ENCODE data around the gene LRRC27.

Gene LRRC27

DNA sequence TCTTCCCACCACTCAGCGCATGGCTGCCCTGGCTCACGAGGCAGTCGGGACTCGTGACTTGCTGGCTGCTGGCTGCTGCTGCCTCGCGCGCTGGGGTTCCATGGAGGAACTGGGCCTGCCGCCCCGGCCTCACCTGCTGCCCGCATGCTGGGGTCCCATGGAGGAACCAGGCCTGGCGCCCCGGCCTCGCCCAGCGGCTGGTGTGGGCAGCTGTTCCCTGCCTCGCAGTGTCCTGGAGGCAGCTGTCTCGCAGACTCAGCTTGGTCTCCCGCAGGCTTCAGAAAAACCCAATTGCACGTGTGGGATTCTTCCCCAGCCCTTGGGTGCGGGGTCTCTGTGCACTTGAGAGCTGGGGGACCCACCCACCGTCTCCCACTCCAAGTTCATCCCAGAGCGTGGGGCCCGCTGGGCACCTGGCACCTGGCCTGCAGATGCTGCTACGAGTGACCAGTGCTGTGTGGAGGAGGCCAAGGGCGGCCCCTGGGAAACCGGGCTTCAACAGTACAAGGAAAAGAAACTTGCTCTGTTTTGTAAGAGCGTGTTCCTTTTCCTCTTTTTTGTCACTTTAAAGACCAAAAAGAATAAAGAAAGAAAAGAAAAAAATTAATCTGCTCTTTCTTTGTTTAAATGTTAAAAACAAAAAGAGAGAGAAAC, 85.4 kb downstream of the LRRC27 start:
- no peak for DNase-seq

DNA sequence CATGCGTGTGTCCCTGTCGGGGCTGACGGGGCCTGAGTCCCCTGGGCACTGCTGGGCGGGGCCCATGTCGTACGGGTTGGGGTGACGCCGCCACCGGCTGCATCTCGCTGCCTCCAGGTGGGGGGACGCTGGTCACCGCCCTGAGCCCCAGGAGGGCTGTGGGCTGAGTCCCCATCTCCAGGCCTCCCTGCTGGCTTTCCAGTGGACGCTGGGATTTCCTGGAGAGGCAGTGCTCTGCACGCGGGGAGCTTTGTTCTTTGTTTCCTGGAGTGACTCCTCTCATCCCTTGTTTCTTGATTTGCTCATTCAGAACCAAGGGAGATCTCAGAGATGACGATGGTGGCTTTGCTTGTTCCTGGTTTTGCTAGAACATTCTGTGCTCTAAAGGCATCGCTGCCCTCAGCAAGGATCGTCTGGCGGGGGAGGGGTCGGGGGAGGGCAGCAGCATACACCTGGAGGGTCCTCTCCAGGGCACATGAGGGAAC, 86.0 kb downstream of the LRRC27 start:
- DNase-seq, result no peak

DNA sequence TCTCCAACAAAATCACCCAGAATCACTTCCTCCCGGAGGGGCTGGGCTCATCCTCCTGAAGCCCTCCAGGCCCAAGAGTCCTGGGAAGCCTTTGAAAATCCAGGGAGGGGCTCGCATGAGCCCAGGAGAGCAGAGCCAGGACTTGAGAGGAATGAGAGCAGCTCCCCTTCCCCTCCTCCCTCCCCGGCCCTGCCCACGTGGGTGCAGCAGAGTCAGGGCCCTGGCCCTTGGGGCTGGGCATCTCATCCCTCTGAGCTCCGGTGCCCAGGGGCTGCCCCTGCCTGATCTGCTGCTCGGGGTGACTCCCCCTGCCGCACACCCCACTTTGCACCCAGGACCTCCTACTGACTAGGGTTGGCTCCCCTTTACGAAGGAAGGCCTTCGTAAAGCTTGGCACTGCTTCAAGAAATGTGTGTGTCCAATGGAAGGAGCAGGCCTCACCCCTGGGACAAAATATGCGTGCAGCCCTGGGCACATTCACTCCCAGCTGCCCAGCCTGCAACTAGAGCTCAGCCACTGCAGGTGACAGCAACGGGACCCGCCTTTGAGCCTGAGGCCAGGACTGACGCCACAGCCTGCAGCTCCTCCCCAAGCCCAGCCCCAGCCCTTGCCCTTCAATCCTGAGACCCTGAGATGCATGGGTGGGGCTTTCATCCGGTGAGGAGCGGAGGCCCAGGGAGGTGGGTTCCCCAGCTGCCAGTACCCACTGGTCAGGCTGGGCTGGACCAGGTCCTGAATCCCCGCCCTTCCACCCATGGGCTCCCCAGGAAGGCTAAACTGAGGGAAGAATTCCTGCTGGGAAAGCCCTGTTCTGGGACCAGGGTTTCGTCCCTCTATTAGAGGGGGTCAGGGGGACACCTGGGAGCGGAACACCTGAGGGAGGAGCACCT, 86.8 kb downstream of the LRRC27 start:
- peak in 1 of 2 experiments; percentile 2 for DNase-seq

DNA sequence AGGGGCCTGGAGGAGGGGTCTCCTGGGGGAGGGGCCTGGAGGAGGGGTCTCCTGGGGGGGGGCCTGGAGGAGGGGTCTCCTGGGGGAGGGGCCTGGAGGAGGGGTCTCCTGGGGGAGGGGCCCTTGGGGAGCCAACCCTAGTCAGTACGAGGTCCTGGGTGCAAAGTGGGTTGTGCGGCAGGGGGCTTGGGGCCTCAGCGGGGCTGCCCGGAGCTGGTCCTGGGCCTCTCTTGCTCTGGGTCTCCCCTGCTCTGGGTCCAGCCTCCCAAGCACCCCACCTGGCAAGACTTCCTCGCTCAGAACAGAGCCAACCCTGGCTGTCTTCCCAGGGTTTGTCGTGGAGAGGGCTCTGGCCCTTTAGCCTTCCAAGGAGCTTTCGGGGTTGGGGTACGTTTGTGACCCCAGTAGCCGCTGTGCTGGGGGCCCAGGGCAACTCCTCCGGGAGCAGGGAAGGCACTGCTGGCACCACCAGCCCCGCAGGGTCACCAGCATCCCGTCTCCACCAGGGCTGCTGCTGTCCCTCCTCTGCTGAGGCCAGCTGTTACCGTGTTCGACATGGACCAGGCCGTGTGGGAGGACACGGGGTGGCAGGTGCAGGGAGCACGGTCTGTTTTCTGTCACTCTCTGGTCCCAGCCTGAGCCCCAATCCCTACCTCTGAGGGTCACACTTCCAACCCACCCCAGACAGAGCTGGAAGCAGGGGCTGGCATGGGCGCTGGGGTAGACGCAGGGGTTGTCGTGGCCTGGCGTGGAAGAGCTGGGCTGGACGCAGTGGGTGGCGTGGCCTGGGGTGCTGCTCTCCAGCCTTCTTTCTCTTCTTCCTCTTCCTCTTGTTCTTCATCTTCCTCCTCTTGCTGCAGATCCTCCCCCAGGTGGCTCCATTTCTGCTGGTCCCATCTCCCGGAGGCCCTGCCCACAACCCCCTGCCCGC, 87.8 kb downstream of the LRRC27 start:
- DNase-seq, result no peak

DNA sequence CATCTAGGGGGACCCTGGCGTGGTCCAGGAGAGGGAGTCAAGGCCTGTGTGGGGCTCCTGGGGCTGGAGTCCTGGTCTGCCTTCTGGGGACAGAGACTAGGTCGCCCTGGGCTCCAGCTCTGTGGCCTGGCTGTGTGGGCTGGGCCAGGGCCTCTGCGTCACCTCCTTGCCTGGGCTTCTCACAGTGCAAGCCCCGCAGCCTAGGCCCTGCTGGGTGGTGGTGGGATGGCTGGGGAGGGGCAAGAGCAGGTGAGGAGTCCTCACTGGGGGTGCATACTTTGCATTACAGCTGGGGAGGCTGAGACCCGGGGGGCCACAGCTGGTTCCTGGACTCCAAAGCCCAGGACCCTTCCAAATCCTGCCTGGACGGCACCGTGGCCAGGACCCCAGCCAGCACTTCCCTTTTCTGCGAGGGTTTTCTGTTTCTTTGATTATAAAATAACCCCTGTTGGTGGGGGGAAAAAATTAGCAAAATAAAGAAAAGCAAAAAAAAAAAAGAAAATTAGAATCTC, 88.5 kb downstream of the LRRC27 start:
- DNase-seq, result peak; percentile 39 to 41

DNA sequence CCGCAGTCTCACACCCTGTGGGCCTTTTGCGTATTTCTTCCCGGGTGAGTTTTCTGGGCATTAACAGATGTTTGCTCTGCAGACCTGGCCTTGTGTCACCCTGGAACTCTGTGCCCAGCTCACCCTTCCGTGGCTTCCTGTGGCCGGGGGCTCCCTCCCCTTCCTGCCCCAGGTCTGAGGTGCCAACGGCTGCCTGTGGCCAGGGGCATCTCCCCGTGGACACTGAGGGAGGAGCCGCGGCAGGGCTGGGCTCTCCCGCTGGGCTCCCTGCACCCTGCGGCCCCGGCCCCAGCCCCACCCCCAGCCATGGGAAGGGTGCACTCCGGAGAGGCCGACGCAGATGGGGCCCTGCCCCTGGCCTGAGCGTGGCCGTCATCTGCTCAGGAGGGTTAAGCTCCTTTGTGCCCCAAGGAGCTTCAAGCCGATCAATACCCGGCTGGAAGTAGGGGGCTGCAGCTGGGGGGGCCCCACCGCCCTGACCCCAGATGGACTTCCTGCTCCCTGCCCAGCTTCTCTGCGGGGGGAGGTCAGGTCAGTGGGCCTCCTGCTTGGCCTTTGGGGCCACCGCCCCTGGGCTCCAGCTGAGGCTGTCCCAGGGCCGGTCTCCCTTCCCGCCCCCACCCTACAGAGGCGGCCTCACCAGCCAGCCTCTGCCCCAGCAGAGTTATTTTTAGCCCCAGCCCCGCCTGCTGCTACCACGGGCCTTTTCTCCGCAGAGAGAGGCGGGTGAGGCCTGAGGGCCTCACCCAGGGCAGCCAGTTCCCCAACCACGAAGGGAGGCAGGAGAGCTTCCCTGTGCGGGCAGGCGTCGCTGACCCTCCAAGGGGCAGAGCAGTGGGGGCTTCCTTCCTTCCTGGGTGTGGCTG, 89.2 kb downstream of the LRRC27 start:
- peak; percentile 80 to 87 for DNase-seq

DNA sequence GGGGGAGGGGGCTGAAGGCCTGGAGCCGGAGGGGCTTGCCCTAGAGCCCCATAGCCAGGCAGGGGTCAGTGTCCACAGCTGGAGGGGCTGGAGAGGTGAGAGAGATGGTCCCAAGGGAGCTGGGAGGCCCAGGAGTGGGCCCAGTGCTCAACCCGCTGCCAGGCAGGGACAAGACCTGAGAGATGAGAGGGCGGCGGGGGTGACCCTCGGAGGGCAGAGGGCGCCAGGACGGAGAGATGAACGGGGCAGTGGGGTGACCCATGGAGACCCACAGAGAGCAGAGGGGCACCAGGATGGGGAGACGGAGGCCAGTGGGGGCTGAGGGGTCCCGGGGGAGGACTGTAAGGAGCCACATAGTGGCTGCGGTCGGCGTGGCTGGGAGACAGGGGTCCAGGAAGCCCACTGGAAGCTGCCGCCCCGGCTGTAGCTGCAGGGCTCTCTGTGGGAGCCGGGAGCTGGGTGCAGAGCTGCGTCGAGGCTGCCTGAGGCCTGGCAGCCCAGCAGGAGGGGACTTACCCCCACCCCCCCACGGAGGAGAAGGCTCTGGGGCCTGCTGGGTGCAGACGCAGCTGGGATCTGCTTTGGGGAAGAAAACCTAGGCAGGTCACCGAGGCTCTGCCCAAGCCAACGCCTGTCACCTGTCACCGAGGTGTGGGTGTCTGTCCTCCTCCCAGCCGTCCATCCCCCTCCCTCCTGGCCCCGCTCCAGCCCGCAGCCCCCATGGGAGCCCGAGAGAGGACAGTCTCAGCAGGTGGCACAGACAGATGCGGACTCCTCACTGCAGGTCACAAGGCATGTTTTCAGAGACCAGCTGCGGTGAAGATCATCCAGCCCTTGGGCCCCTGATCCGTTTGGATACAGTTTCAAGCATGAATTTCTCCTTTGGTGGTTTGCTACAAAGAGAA, 90.1 kb downstream of the LRRC27 start:
- no peak for DNase-seq

DNA sequence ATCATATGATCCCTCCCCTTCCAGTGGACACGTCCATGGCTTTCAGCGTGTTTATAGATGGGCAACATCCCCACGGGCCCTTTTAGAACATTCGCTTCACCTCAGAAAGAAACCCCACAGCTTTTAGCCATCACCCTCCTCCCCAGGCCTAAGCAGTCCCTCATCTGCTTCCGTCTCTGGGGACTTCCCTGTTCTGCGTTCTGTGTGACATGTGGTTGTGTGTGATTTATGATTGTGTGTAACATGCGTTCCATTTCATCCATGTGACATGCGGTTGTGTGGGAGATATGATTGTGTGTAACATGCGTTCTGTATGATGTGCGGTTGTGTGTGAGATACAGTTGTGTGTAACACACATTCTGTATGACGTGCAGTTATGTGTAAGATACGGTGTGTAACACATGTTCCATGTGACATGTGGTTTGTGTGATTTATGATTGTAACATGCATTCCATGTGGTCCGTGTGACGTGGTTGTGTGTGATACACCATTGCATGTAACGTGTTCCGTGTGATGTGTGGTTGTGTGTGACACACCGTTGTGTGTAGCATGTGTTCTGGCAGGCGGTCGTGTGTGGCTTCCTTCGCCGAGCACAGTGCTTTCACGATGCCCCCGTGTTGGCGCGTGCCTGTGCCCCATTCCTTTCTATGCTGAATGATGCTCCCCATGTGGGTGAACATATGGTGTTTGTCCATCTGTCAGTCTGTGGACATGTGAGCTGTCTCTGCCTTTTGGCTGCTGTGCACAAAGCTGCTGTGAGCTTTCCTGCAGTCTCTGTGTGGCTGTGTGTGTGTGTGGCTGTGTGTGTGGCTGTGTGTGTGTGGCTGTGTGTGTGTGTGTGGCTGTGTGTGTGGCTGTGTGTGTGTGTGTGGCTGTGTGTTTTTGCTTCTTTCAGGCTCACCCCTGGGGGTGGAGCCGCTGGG, 91.2 kb downstream of the LRRC27 start:
- peak in 1 of 2 experiments; percentile 4 for DNase-seq

DNA sequence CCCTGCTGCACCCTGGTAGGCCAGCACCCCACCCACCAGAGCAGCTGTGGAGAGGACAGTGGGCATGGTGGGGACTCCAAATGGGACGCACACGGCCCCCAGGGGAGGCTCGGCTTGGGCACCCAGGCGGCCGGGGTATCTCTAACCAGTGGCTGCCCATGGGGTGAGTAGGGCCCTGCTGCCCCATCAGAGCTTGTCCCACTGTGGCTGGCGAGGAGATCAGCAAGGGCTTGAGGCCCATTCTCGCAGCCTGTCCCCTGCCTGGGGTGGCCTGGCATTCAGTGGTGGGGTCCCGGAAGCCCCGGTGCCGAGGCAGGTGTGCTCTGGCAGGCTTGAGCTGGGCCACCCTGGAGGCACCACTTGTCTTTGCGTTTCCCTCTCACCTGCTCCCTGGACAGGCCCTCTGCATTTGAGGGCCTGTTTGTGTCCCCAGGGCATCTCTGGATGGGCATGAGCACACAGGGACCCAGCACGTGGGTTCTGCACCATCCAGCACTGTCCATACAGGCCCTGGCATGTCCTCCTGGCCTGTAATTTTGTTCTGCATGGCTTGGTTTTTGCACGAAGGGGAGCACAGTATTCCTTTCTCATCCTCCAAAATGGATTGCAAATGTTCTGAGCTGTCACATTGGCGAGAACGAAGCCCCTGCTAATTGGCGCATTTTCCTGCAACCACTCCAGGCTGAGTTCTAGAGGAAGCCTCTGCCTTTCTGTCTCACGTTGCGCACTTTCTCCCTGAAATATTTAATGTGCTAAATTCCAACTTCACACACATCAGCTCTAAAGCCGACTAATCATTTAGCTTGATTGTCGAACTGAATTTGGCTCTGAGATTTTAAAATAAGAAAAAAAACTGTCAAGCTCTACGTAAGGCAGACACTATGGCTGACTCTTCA, 92.2 kb downstream of the LRRC27 start:
- no peak for DNase-seq

DNA sequence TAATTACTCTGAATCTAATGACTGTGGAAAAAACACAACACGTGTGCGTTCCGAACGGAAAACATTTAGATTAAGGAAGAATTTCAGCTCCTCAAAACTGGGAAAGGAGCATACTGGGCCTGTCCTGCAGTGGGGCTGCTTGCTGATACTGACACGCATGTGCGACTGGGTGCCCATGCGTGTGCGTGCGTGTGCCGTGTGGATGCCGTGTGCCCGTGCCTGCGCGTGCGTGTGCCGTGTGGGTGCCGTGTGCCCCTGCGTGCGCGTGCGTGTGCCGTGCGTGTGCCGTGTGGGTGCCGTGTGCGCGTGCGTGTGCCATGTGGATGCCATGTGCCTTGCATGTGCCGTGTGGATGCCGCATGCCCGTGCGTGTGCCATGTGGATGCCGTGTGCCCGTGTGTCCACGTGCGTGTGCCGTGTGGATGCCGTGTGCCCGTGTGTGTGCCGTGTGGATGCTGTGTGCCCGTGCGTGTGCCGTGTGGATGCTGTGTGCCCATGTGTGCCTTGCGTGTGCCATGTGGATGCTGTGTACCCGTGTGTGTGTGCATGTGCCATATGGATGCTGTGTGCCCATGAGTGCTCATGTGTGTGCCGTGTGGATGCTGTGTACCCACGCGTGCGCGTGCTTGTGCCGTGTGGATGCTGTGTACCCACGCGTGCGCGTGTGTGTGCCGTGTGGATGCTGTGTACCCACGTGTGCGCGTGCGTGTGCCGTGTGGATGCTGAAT, 93.2 kb downstream of the LRRC27 start:
- DNase-seq, result no peak

DNA sequence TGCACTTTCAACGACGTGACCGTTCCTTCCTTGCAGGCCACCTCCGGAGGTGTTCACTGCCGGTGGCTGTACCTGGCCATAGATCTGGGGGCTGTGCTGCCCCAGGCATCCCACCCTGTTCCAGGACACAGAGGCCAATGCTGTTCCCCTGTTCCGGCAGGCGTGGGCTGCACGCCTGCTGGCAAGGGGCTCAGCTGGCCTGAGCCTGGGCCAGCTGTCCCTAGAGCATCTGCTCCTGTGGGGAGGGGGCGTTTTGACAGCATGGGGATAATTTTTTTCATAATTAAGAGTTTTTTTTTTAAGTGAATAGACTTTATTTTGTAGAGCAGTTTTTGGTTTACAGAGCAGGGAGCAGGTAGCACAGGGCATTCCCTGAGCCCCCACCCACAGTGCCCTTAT, 93.8 kb downstream of the LRRC27 start:
- no peak for DNase-seq

DNA sequence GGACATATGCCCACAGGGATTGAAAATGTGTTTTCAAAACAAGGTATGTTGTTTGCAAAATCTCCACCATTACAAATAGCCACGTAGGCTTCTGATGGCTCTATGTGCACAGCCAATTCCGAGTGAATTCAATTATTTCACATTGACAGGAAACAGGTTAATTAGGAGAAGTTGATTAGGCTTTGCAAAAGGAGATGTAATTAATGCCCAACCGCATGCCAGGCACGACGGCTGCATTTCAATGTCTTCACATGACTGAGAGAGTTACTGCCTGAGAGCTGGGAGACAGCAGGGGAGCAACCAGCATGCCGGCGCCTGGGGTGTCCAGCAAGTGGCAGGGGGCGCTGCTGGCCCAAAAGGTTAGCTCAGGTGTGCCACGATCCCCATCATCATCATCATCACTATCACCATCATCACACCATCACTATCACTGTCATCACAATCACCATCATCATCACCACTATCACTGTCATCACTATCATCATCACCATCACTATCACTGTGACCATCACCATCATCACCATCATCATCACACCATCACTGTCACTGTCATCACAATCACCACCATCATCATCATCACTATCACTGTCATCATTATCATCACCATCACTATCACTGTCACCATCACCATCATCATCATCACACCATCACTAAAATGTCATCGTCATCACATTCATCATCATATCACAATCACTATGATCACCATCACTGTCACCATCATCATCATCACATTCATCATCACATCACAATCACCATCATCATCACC, 95.2 kb downstream of the LRRC27 start:
- no peak for DNase-seq

DNA sequence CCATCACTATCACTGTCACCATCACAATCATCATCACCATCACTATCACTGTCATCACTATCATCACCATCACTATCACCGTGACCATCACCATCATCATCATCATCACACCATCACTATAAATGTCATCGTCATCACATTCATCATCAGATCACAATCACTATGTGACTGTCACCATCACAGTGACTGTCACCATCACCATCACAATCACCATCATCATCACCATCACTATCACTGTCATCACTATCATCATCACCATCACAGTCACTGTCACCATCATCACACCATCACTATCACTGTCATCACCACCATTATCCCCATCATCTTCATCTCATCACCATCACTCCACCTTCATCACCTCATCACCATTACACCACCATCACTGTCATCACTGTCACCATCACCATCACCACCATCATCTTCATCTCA, 96.0 kb downstream of the LRRC27 start:
- DNase-seq, result no peak

DNA sequence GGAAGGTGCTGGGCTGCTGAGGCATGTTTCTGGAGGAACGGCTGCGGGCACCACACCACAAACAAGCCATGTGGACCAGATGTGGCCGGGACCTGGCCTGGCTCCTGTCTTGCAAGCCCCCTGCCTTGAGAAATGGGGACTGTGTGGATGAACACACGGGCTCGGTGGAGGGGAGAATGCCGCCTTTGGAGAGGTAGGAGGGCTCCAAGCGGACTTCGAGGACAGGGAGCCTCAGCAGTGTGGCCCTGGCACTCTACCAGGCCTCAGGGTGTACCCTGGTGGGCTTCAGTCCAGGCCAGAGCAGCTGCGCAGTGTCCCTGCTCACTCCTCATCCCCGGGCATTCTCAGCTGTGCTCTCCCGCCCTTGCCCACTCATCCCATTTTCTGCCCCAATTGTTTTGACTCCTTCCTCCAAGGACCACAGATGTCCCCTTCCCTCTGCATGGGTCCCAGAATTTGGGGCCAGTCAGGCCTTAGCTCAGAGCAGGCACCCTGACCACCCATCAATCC, 96.5 kb downstream of the LRRC27 start:
- DNase-seq, result no peak

All from AML-193 (cell line).